GM19351 (cell line): ENCODE measurements around the gene MAP3K4.

ENCODE experiments used
- ATAC-seq: cut with Tn5 transposase; IDR thresholded peaks from one replicate; pipeline ENCODE4 v1.9.1; 2021; ENCODE audit warnings: mild to moderate bottlenecking, moderate library complexity; ENCODE audit not compliant: unreplicated experiment

MAP3K4 gene

GRCh38 chr6:161037873-161038228 lies 46.3 kb downstream of the MAP3K4 start:
- no peak for ATAC-seq

- peak; percentile 91 for ATAC-seq
Measured at GRCh38 chr6:161038229-161039031, 46.9 kb downstream of the MAP3K4 start.

- ATAC-seq, result no peak
Measured at GRCh38 chr6:161041274-161041673, 49.7 kb downstream of the MAP3K4 start.

DNA sequence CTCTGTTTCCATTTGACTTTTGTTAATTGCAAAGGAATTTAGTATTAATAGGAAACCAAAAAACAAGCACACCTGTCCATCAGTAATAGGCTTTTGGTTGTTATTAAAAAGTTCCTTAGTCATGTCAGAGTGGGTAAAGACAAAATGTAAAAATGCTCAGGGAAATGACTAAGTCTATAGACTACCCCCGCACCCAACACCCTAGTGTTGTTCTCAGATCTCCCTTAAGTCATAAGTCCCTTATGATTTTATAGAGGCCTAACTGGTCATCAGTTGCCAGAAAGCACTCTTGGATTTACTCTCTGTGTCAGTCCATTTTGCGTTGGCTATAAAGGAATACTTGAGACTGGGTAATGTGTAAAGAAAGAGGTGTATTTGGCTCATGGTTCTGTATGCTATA lies 52.8 kb downstream of the MAP3K4 start:
- no peak for ATAC-seq

GRCh38 chr6:161048641-161049040 lies 57.1 kb downstream of the MAP3K4 start:
- no peak for ATAC-seq

GRCh38 chr6:161050134-161050765 lies 58.7 kb downstream of the MAP3K4 start:
- ATAC-seq, result no peak

- ATAC-seq, result no peak
Measured at GRCh38 chr6:161053103-161053502, 61.5 kb downstream of the MAP3K4 start.

- ATAC-seq, result no peak
Measured at GRCh38 chr6:161054876-161055275, 63.3 kb downstream of the MAP3K4 start.

DNA sequence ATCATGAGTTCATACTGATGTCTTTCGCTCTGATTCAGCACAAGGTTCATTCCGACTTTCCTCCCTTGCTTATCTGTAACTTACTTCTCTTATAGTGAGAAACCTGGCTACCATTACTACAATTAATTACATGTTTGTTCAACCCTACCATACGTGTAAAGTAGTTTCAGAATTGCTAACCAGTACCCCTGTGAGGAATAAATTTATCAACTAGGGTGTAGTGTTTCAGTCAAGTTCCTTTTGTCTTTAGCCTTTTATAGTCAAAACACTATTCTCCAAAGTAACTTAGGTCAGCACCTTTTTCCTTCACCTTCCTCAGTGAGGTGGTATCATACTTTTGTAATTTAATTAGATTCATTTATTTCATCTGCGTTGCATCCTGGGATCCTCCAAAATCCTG lies 64.9 kb downstream of the MAP3K4 start:
- no peak for ATAC-seq

DNA sequence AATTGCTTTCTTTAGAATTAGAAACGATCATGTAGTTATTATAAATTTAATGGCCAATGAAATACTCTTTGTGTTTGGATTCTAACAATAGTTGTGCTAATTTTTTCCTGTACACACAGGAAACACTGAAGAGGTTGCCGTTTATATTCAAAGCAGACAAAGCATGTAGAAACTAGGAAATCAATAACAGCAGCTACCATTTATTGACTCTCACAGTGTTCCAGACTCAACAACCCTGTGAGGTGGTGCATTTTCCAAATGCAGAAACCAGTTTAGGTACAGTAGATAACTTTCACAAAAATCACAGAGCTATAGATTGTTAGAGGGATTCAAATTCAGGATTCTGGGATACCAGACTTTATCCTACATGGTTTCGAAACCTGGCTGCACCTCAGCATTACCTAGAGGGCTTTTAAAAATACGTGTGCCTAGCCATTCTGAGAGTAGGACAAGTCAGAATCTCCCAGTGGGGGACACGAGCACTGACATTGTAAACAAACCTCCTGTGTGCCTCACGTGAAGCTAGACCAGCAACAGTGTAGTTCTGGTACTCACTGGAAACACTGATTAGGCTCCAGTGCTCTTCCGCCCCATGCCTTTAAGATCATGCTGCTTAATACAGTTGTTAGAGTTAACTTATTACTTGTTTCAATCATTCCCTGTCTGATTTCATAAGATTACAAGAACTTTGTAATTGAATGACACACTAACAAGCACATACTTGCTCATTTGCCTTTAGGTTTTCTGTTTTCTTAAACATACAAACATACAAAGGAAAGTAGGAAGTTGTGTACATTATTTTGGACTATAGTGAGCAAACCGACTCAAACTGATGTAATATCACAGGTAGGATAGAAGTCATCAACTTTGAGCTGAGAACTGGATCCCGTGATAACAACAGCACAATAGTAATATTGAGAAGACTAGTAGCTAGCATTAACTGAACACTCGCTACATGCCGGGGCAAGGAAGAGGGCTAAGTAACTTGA lies 65.8 kb downstream of the MAP3K4 start:
- no peak for ATAC-seq

- ATAC-seq, result no peak
Measured at GRCh38 chr6:161058741-161059140, 67.2 kb downstream of the MAP3K4 start.

DNA sequence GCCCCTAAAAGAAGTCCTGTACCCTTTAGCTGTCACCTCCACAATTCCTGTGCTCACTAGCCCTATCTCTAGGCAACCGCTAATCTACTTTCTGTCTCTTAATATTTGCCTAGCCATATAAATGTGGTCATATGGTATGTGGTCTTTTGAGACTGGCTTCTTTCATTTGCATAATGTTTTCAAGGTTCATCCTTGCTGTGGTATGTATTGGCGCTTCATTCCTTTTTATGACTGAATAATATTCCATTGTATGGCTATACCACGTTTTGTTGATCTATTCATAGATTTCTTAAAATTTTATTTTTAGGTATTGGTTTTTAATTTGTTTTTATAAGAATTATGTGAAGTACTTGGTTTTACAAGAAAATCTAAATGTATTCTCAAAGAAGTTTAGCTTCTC lies 70.0 kb downstream of the MAP3K4 start:
- ATAC-seq, result no peak

DNA sequence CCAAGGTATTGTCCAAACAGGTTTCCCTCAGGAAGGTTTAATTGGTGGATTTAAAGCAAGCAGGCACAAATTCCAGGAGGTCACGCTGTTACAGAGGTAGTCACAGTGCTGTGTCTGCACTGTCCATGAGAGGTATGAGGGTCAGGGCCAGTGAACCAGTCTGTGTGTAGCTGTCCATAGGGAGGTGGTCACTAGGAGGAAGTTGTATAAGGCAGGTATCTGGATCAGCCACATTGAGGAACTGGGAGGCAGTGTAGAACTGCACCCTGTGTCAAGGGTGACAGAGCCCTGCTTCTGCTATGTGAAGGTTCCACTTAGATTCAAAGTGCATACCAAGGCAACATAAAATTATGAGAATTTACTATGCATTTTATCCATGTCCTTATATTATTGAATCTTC lies 73.3 kb downstream of the MAP3K4 start:
- peak; percentile 55 for ATAC-seq

DNA sequence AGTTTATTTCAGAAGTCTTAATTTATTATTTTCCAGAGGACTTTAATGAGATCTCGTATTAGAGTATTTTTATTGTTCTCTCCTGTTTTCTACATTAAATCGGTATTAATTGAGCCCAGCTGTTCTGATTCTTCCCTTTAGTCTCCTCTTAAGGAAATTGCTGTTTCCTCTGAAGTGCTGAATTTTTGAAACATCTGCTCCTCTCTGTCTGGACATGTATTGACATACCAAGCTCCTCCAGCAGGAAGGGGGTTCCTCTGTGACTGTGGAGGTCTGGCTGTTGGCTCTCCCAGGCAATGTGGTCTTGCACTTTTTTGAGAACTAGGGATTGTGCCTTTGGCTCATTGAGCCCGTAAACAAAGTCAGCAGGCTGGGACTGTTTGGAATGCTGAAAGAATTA lies 74.9 kb downstream of the MAP3K4 start:
- no peak for ATAC-seq

GRCh38 chr6:161067749-161068148 lies 76.2 kb downstream of the MAP3K4 start:
- no peak for ATAC-seq

DNA sequence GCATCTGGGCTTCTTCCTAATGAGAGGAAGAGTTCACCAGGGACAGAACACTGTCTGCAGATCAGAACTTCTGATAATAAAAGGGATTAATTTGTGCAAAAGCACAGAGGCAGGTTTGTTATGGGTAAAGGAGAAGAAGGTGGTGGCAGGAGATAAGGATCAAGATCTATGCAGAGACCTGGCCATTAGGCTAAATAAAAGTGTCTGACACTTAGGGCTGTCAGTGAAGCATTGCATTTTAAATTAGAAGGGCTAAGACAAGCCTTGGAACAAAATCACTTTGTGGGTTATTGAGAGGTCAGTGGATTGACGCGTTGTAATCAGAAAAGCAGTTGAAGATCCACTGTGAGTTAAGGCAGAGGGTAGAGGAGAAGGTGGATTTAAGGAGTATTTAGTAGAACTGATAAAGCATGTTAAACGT lies 76.8 kb downstream of the MAP3K4 start:
- ATAC-seq, result no peak

GRCh38 chr6:161073930-161074329 lies 82.4 kb downstream of the MAP3K4 start:
- ATAC-seq, result no peak

- ATAC-seq, result no peak
Measured at GRCh38 chr6:161074496-161075121, 83.0 kb downstream of the MAP3K4 start.

DNA sequence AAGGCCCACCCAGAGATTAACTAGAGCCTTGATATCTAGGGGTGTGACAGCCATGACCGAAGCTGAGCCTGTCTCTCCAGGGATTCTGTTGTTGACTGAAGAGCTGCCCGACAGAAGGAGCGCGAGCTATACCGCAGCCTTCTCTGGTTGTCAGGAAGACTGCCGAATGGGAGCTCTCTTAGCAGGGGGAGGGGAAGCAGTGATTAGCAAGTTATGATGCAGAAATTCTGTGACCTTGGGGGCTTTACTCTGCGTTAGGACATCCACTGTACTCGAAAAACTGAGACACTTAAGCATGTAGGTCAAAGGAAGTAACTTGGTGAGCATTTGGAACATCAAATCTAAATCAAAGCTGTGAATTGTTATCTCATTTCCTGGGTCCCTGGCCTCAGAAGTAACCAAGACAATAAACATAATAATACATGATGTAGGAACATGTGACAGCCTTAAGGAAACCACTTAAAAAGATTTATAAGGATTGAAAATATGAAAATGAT lies 84.7 kb downstream of the MAP3K4 start:
- ATAC-seq, result no peak

GRCh38 chr6:161079566-161080262 lies 88.1 kb downstream of the MAP3K4 start:
- no peak for ATAC-seq
